Left renal pelvis (tissue), 4 donors: ENCODE results near the gene TMEM248. TPM values are rescaled to one million over a fixed set of nuclear protein-coding genes. Genes with fewer than 3 reads are reported as not detected.
"Not testable (repeated sequence)": the region's sequence is repeated elsewhere in the genome, so short reads cannot be mapped to it uniquely, and the experiment has no call there.

Experiments used
- DNase-seq, 4 donors: peaks; one replicate each; pipeline ENCODE4 v3.0.0-alpha.2; 2013; ENCODE audit warnings: low read depth in 4 of 4, low spot score in 3 of 4
- polyA plus RNA-seq, 4 donors: library from polyadenylated mRNA; unstranded; fragments of 120-200 nt; gene quantifications; one replicate each; pipeline ENCODE4 v1.2.1, GENCODE V29; 2013; ENCODE audit not compliant: insufficient read length in 4 of 4

TMEM248 gene
- polyA plus RNA-seq, 4 donors: 75.6 to 102 (median 85.2) TPM

- peak; percentile 95 to 96 (median 96) for DNase-seq
Observed at GRCh38 chr7:66995050-66995776, 74.2 kb downstream of the TMEM248 start, which contains the start of gene SBDS. SBDS (minus strand) TSS chr7:66995586; CDS start chr7:66995417, 169 bp downstream.

DNA sequence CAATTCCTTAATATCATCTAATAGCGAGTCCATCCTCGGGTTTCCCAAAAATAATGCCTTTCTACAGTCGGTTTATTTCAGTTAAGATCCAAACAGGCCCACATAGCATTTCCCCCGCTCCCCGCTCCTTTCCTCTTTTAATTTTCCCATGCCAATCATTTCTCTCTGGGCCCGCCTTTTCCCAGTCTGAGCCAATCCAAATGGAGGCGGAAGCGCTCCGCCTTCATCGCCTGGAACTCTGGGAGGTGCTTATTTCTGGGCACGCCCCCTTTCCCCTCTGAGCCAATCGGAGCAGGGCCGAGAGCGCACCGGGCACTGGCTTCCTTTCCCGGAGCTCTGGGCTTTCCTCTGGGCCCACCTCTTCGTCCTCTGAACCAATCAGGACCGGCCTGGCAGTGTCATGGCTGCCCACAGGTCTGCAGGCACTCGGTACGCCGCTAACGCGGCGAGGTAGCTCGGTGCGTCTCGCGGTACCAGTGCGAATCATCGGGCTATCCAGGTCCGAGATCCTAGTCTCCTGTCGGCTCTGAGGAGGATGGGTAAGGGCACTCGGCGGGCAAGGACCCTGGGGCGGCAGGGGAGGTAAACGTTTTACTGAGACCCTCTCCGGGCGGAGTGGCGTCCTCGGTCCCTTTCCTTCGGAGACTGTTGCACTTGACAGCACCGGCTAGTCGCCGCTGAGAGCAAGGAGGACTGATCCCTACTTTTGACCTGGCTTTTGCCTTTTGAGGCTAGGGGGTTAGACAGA lies 75.6 kb downstream of the TMEM248 start, which contains the start of gene TYW1:
Gene TYW1 (plus strand): TSS at position 390 of the 748 bp plus-strand sequence. CDS start 146 bp downstream, at position 536.
- DNase-seq: peak; percentile 95 to 97 (median 96)

GRCh38 chr7:67000601-67001258 lies 79.7 kb downstream of the TMEM248 start:
- not testable (repeated sequence) for DNase-seq

- DNase-seq: not testable (repeated sequence)
Observed at GRCh38 chr7:67004145-67004544, 83.1 kb downstream of the TMEM248 start.

- DNase-seq: no peak
Observed at GRCh38 chr7:67006965-67007364, 85.9 kb downstream of the TMEM248 start.

Other genes with a start within 250 kb of the TMEM248 start
- 10 to 100 TPM; 30.9 to 36.0 (median 32.6) TPM for gene RABGEF1, start 180.5 kb upstream of the TMEM248 start, polyA plus RNA-seq
- 100 to 1,000 TPM in 2 of 4 donors, 10 to 100 TPM in 2; 73.8 to 132 (median 106) TPM for gene SBDS, start 74.4 kb downstream of the TMEM248 start, polyA plus RNA-seq
- gene TYW1, start 75.6 kb downstream of the TMEM248 start, polyA plus RNA-seq: 10 to 100 TPM; 18.5 to 24.9 (median 23.3) TPM